H1 (cell line): ENCODE data around the gene GLP1R. TPM values are rescaled to one million over a fixed set of nuclear protein-coding genes. Genes with fewer than 3 reads are reported as not detected.

ENCODE experiments used
- ASH2L ChIP-seq: fragments of 200-600, 300-600 bp; sonication (generic); IDR thresholded peaks from one replicate; pipeline ENCODE4 v1.7.1; 2017; ENCODE audit warnings: low read length
- polyA plus RNA-seq, 7 experiments: library from polyadenylated mRNA; depleted of rRNA in 3 of 7; stranded (reverse) in 5 of 7; unstranded in 2 of 7; fragments of >200 nt in 5 of 7; fragments of 200-250 nt in 2 of 7; gene quantifications; 1 replicate in 5 of 7; 2 replicates in 1 of 7; 4 replicates in 1 of 7; pipeline versions ENCODE4 v1.2.1 to v1.2.3, GENCODE V29; 2011 to 2013; ENCODE audit warnings: missing spikeins in 2 of 7, mixed read lengths in 2 of 7
- total RNA-seq: library from RNA; stranded (reverse); fragmentation: NEBNext Ultra II Directional; extraction: Animal tissue kit (Norgen Biotek cat#: 25700); gene quantifications from 2 replicates; pipeline ENCODE4 v1.2.1, GENCODE V29; 2021

Gene GLP1R
- total and polyA plus RNA-seq, 2 of the 8 experiments (the other 6 are each of a cell fraction or from before 2014, with no cell fraction given), result 2.6 to 2.7 TPM

- no peak for TF ChIP-seq ASH2L
Observed at GRCh38 chr6:39053854-39054576, 5.4 kb downstream of the GLP1R start (continued).
